Effector memory CD4-positive, alpha-beta T cell (primary cell): ENCODE results near the gene HOXA9.

Source experiments
- DNase-seq, 3 donors: peaks; one replicate each; pipeline ENCODE4 v3.0.0-alpha.2; 2020
- H3K27ac ChIP-seq: 2 replicates; pipeline ENCODE4 v1.7.0; 2013; ENCODE audit warnings: mild to moderate bottlenecking, low read length, moderate library complexity; ENCODE audit not compliant: insufficient read depth, poor library complexity, severe bottlenecking
- H3K27me3 ChIP-seq: replicated peaks from 2 replicates; pipeline ENCODE4 v1.7.0; 2013; ENCODE audit warnings: mild to moderate bottlenecking, low read length; ENCODE audit not compliant: insufficient read depth, control insufficient read depth, poor library complexity, severe bottlenecking
- H3K36me3 ChIP-seq: 2 replicates; pipeline ENCODE4 v1.7.0; 2013; ENCODE audit warnings: mild to moderate bottlenecking, low read length, moderate library complexity; ENCODE audit not compliant: control insufficient read depth, insufficient read depth
- H3K4me1 ChIP-seq: 2 replicates; pipeline ENCODE4 v1.7.0; 2013; ENCODE audit warnings: low read length, mild to moderate bottlenecking; ENCODE audit not compliant: control insufficient read depth, insufficient read depth, poor library complexity, severe bottlenecking
- H3K4me3 ChIP-seq: 2 replicates; pipeline ENCODE4 v1.7.0; 2013; ENCODE audit warnings: low read length, low read depth, mild to moderate bottlenecking; ENCODE audit not compliant: insufficient read depth, poor library complexity, severe bottlenecking
- H3K9me3 ChIP-seq: 2 replicates; pipeline ENCODE4 v1.7.0; 2013; ENCODE audit warnings: mild to moderate bottlenecking, low read length, moderate library complexity; ENCODE audit not compliant: control insufficient read depth

HOXA9 gene

DNA sequence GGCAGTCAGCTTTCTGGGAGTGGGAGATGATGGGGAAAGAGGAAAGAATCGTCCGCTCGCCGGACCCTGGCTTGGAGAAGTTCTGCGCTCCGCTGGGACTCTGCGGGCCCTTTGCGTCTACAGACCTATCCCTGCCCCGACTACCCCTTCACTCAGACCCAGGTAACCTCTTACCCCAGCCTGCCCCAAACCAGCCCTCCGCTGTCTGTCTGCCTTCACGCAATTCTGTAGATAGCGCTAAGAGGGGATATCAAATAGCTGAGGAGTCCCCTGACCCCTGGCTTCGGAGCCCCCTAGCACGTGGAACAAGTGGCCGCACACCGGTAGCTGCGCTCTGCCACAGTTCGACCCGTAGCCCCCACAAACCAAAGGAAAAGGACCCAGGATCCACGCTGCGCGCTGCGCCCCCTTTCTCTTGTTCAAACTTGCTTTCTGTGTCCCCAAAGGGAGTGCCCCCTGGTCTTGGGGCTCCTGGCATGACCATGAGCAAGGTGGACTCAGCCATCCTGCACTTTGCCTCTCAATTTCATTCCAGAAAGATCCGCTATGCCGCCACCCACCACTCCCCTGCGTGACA, 41.8 kb downstream of the HOXA9 start:
- Histone ChIP-seq H3K4me3 (no peak overlapping the region), H3K9me3 (no peaks in the 10 kb centered on the region), H3K4me1 (no peaks in the 10 kb centered on the region), H3K27ac (no peak overlapping the region), H3K27me3 (peaks cover 6% of the 10 kb centered on the region), H3K36me3 (no peaks in the 10 kb centered on the region)
- DNase-seq = no peak

- Histone ChIP-seq H3K27ac (no peak overlapping the region), H3K36me3 (no peaks in the 10 kb centered on the region), H3K4me3 (no peak overlapping the region), H3K4me1 (no peaks in the 10 kb centered on the region), H3K27me3 (peaks cover 6% of the 10 kb centered on the region), H3K9me3 (no peaks in the 10 kb centered on the region)
- DNase-seq = no peak
Observed at GRCh38 chr7:27123007-27123476, 42.3 kb downstream of the HOXA9 start.

DNA sequence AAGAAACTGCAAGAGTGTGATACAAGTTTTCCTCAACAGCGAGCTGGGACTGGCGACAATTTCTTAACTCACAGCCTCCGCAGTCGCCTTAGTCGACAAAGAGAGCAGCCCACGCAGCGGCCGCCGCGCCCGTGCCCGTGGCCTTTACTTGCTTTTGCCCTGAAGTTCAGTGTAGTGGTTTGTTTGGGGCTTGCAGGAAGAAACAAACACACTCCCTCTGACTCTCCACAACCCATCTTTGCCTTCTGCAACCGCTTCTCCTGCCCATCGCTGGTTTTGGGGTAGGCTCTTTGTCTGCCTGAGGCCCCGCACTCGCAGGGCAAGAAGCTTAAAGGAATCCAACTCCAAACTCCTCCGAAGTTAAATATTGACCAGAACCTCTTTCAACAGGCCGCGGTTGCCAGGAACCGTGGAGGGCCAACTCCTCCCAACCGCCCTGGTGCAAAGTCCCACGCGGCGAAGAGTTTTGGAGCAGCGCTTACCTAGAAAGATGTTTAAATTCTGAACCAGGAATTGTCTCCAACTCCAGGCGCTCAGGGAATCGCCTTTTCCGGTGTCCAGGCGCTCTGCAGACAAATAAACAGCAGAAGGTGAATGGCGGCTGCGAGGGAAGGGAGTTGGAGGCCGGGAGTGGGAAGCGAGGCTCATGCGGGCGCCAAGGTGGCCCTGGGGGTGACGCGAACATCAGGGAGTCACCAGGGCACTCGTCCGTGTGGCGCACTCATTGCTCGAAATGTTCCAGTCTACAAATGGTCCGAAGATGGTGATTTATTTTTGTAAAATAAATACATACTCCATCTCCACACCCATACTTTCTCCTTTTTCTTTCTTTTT, 43.0 kb downstream of the HOXA9 start:
- Histone ChIP-seq H3K27ac (no peak overlapping the region), H3K9me3 (no peaks in the 10 kb centered on the region), H3K36me3 (no peaks in the 10 kb centered on the region), H3K4me3 (no peak overlapping the region), H3K4me1 (no peaks in the 10 kb centered on the region), H3K27me3 (peaks cover 6% of the 10 kb centered on the region)
- no peak for DNase-seq

DNA sequence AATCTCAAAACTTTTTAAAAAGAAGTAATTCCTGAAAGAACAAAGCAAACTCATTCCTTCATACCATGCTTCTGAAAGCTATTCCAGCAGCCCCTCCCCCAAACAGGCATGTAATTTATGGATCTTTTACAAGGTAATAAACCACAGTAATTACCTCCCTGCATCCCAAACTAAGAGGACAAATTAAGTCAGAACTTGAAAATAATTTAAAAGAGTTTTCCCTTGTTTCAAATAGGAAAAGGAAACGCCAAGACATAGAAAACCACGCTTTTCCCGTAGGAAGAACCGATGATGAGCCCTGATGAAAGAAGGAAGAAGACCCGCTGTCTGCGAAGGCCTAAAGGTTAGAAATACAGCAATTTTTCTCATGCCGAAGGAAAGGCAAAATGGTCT, 43.7 kb downstream of the HOXA9 start:
- H3K36me3 ChIP-seq = no peaks in the 10 kb centered on the region
- H3K4me1 ChIP-seq = no peaks in the 10 kb centered on the region
- DNase-seq = no peak
- H3K27ac ChIP-seq = no peak overlapping the region
- H3K27me3 ChIP-seq = peaks cover 2% of the 10 kb centered on the region
- H3K9me3 ChIP-seq = no peaks in the 10 kb centered on the region
- no peak overlapping the region for H3K4me3 ChIP-seq

GRCh38 chr7:27119412-27119911, 45.9 kb downstream of the HOXA9 start:
- no peaks in the 10 kb centered on the region for H3K4me1 ChIP-seq
- peaks cover 8% of the 10 kb centered on the region for H3K27me3 ChIP-seq
- no peak overlapping the region for H3K27ac ChIP-seq
- H3K4me3 ChIP-seq = no peak overlapping the region
- H3K9me3 ChIP-seq = no peaks in the 10 kb centered on the region
- no peak for DNase-seq
- no peaks in the 10 kb centered on the region for H3K36me3 ChIP-seq

DNA sequence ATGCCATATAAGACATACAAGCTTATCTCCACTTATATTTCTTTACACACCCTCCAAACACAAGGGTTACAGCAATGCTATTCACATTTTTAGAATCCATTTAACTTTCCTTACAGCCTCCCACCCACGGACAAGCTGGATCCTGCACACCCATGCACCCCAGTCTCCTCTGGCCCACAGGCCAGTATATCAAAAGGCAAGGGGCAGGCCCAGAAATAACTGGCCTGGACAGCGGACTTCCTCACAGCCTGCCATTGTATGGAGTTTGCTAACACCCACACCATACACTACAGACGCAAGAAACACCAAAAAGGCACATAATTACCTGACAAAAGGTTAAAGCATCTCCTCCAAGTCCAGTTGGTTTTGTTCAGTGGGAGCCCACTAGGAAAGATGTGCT, 46.8 kb downstream of the HOXA9 start:
- H3K27ac ChIP-seq = no peak overlapping the region
- peaks cover 8% of the 10 kb centered on the region for H3K27me3 ChIP-seq
- no peaks in the 10 kb centered on the region for H3K4me1 ChIP-seq
- H3K4me3 ChIP-seq = no peak overlapping the region
- DNase-seq = no peak
- H3K36me3 ChIP-seq = no peaks in the 10 kb centered on the region
- no peaks in the 10 kb centered on the region for H3K9me3 ChIP-seq

GRCh38 chr7:27117887-27118491, 47.3 kb downstream of the HOXA9 start:
- DNase-seq = no peak

DNA sequence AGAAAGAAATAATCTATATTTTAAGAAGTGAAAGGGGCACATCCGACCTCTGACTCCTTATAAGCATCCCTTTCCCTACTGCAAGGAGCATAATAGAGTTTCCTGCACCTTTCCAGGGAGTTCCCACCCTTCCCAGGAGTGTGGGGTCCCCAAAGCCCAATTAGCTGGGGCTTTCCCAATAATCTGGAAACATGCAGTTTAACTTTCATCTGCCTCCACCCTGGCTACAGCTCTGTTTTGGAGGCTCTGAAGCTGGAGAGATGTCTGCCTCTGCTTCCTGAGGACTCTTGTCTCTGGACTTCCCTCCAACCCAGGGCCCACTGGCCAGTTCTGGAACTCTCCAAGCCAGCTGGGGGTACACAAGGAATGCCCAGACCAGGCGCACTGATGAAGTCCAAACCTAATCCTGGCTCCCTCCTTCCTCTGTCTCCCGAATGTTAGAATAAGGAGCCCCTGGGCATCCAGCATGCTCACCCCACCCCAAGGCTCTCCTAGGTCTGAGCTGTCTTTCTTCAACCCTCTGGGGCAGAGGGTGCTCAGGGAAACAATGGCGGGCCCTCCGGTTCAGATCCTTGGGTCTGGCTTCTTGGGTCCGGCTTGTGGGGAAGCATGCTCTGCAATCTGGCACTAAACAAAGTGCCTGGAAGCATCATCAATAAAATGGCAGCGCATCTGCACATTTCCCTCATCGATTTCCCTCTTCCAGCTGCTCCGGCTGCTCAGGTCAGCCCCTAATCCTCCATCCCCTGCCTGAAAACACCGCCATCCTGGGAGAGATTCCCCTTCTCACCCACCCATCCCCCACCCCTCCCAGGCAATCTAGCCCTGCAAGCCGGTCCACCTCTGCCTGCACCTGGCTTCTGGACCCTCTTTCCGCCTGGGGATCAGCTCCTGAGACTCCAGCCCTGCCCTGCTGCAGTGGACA, 48.1 kb downstream of the HOXA9 start:
- DNase-seq = no peak
- no peaks in the 10 kb centered on the region for H3K36me3 ChIP-seq
- peaks cover 8% of the 10 kb centered on the region for H3K27me3 ChIP-seq
- H3K4me3 ChIP-seq = no peak overlapping the region
- H3K4me1 ChIP-seq = no peaks in the 10 kb centered on the region
- no peak overlapping the region for H3K27ac ChIP-seq
- H3K9me3 ChIP-seq = no peaks in the 10 kb centered on the region

More at GRCh38 chr7:27117887-27118491, 47.3 kb downstream of the HOXA9 start:
- Histone ChIP-seq H3K27ac (no peak overlapping the region), H3K27me3 (peaks cover 8% of the 10 kb centered on the region), H3K4me1 (no peaks in the 10 kb centered on the region), H3K4me3 (no peak overlapping the region), H3K9me3 (no peaks in the 10 kb centered on the region), H3K36me3 (no peaks in the 10 kb centered on the region)

GRCh38 chr7:27116031-27116961, 49.0 kb downstream of the HOXA9 start:
- no peak for DNase-seq
- no peaks in the 10 kb centered on the region for H3K9me3 ChIP-seq
- H3K4me3 ChIP-seq = no peak overlapping the region
- no peaks in the 10 kb centered on the region for H3K36me3 ChIP-seq
- no peak overlapping the region for H3K27ac ChIP-seq
- no peaks in the 10 kb centered on the region for H3K4me1 ChIP-seq
- peaks cover 8% of the 10 kb centered on the region for H3K27me3 ChIP-seq
